GM23338 (cell line): Measurements from ENCODE around the gene IGF1R. TPM values are rescaled to one million over a fixed set of nuclear protein-coding genes. Genes with fewer than 3 reads are reported as not detected.

Experiments used
- ATAC-seq: fragments of 200-7000 bp; cut with Tn5 transposase; 3 replicates; pipeline ENCODE4 v1.9.1; 2020
- DNase-seq: peaks from one replicate; pipeline ENCODE4 v3.0.0-alpha.2; 2015; ENCODE audit warnings: low spot score
- H2AFZ ChIP-seq: fragments of 200-600 bp; sonication (generic); 2 replicates; pipeline ENCODE4 v1.8.0; 2016; ENCODE audit warnings: antibody characterized with exemption, mild to moderate bottlenecking, moderate library complexity
- H3F3A ChIP-seq: fragments of 200-600 bp; sonication (generic); replicated peaks from 2 replicates; pipeline ENCODE4 v1.8.0; 2017; ENCODE audit warnings: antibody characterized with exemption, mixed run types, low read depth
- H3K27ac ChIP-seq: fragments of 200-600 bp; sonication (generic); 2 replicates; pipeline ENCODE4 v1.6.1; 2016; ENCODE audit warnings: low read depth
- H3K27me3 ChIP-seq: fragments of 200-600 bp; sonication (generic); 2 replicates; pipeline ENCODE4 v1.8.0; 2016; ENCODE audit warnings: mild to moderate bottlenecking, mixed run types, moderate library complexity; ENCODE audit not compliant: insufficient read depth
- H3K36me3 ChIP-seq: fragments of 200-600 bp; sonication (generic); 2 replicates; pipeline ENCODE4 v1.8.0; 2016; ENCODE audit warnings: mild to moderate bottlenecking; ENCODE audit not compliant: insufficient read depth
- H3K4me1 ChIP-seq: fragments of 200-600 bp; sonication (generic); 2 replicates; pipeline ENCODE4 v1.8.0; 2016; ENCODE audit warnings: mild to moderate bottlenecking, moderate library complexity; ENCODE audit not compliant: insufficient read depth
- H3K4me2 ChIP-seq: fragments of 200-600 bp; sonication (generic); 2 replicates; pipeline ENCODE4 v1.7.1; 2017; ENCODE audit warnings: mixed run types
- H3K4me3 ChIP-seq: fragments of 200-600 bp; sonication (generic); 2 replicates; pipeline ENCODE4 v1.6.1; 2016; ENCODE audit warnings: mixed run types
- H3K79me2 ChIP-seq: fragments of 200-600 bp; sonication (generic); replicated peaks from 2 replicates; pipeline ENCODE4 v1.8.0; 2017; ENCODE audit warnings: mild to moderate bottlenecking; ENCODE audit not compliant: insufficient read depth
- H3K9me2 ChIP-seq: fragments of 200-600 bp; sonication (generic); 2 replicates; pipeline ENCODE4 v1.8.0; 2017; ENCODE audit not compliant: insufficient read depth
- H4K20me1 ChIP-seq: fragments of 200-600 bp; sonication (generic); replicated peaks from 2 replicates; pipeline ENCODE4 v1.8.0; 2017; ENCODE audit warnings: mild to moderate bottlenecking; ENCODE audit not compliant: insufficient read depth
- H3K27ac Mint-ChIP-seq: 2 replicates; pipeline ENCODE4 v1.8.0; 2020; ENCODE audit warnings: inconsistent platforms, mild to moderate bottlenecking, moderate library complexity, mixed read lengths
- H3K27me3 Mint-ChIP-seq: 3 replicates; pipeline ENCODE4 v1.8.0; 2022; ENCODE audit warnings: low read depth, mild to moderate bottlenecking, moderate library complexity, mixed read lengths, inconsistent platforms; ENCODE audit not compliant: insufficient read depth, poor library complexity
- H3K36me3 Mint-ChIP-seq: 3 replicates; pipeline ENCODE4 v1.8.0; 2021; ENCODE audit warnings: low read depth, mild to moderate bottlenecking, inconsistent platforms, moderate library complexity, mixed read lengths
- H3K4me1 Mint-ChIP-seq: 3 replicates; pipeline ENCODE4 v1.8.0; 2020; ENCODE audit warnings: mild to moderate bottlenecking, inconsistent platforms, mixed read lengths
- H3K4me3 Mint-ChIP-seq: 3 replicates; pipeline ENCODE4 v1.8.0; 2021; ENCODE audit warnings: moderate library complexity, mild to moderate bottlenecking, inconsistent platforms, mixed read lengths
- H3K9me3 Mint-ChIP-seq: 3 replicates; pipeline ENCODE4 v1.8.0; 2020; ENCODE audit warnings: moderate library complexity, mild to moderate bottlenecking, inconsistent platforms, mixed read lengths
- CREB1 ChIP-seq: fragments of 250-450 bp; sonication (Bioruptor Pico); IDR thresholded peaks from 2 replicates; pipeline ENCODE4 v1.5.0; 2020; ENCODE audit warnings: low read depth, mild to moderate bottlenecking, moderate library complexity
- CTCF ChIP-seq, 2 experiments: fragments of 200-600 bp in 1 of 2; sonication (generic) in 1 of 2; conservative IDR thresholded peaks; 2 replicates each; pipeline versions ENCODE4 v1.5.1 to v1.6.1; 2016 to 2017; ENCODE audit warnings: antibody characterized with exemption in 2 of 2, low read depth in 2 of 2, mild to moderate bottlenecking in 2 of 2, moderate library complexity in 1 of 2
- EZH2 ChIP-seq: fragments of 200-600 bp; sonication (generic); IDR thresholded peaks from one replicate; pipeline ENCODE4 v1.8.0; 2017; ENCODE audit warnings: antibody characterized with exemption, mild to moderate bottlenecking, low read depth; ENCODE audit not compliant: unreplicated experiment
- NANOG ChIP-seq: IDR thresholded peaks from 2 replicates; pipeline ENCODE4 v1.6.1; 2016; ENCODE audit warnings: antibody characterized with exemption, borderline replicate concordance
- ZNF114 ChIP-seq: fragments of 250-450 bp; sonication (Bioruptor Pico); IDR thresholded peaks from 2 replicates; pipeline ENCODE4 v1.5.0; 2020; ENCODE audit warnings: mild to moderate bottlenecking, moderate library complexity
- ZNF462 ChIP-seq: fragments of 250-450 bp; sonication (Bioruptor Pico); IDR thresholded peaks from 2 replicates; pipeline ENCODE4 v1.5.0; 2020; ENCODE audit warnings: mild to moderate bottlenecking, moderate library complexity
- polyA plus RNA-seq: library from polyadenylated mRNA; unstranded; fragments of >200 nt; fragmentation: Nextera tagmentation; extraction: Ambion mirVana; gene quantifications from 2 replicates; pipeline ENCODE4 v1.2.1, GENCODE V29; 2016
- total RNA-seq: library from RNA; depleted of rRNA; stranded (reverse); fragments of >200 nt; shearing (Covaris generic); gene quantifications from 2 replicates; pipeline ENCODE4 v1.2.3, GENCODE V29; 2014

IGF1R gene
- total and polyA plus RNA-seq, 2 experiments from 2014 or later, result 20.4 to 92.2 TPM

- TF ChIP-seq CTCF (conservative IDR thresholded peaks at IDR 0.05; ENCODE audit: low read depth in 2 of 2) (no peak), NANOG (no peak), ZNF114 (CRISPR knock-in tag) (no peak), EZH2 (no peak)
Observed at GRCh38 chr15:98722645-98723044, 74.3 kb downstream of the IGF1R start (continued).

- Histone ChIP-seq H3K9me2 (peaks cover 13% of the 10 kb centered on the region), H3K4me2 (no peak overlapping the region; the same call in 1 of the 2 replicates), H2AFZ (no peak overlapping the region), H3K4me3 (no peak overlapping the region), H3K27ac (no peak overlapping the region), H3K4me1 (peaks cover 70% of the 10 kb centered on the region), H3K79me2 (peaks cover 100% of the 10 kb centered on the region), H3K36me3 (no peaks in the 10 kb centered on the region), H3K27me3 (no peaks in the 10 kb centered on the region), H3F3A (no peaks in the 10 kb centered on the region; the same call in 1 of the 2 replicates), H4K20me1 (peaks cover 48% of the 10 kb centered on the region)
- ATAC-seq (no peak), DNase-seq (no peak)
- no peak for TF ChIP-seq CREB1 (CRISPR knock-in tag)
- TF ChIP-seq ZNF462 (CRISPR knock-in tag), result 0 out of 2 replicates have a peak, but pooled peaks have one; percentile 3
- Mint-ChIP-seq H3K36me3 (peaks cover 5% of the 10 kb centered on the region; the same call in 1 of the 3 replicates), H3K4me3 (no peak overlapping the region), H3K9me3 (no peaks in the 10 kb centered on the region), H3K4me1 (peaks cover 78% of the 10 kb centered on the region), H3K27ac (no peak overlapping the region), H3K27me3 (peaks cover 11% of the 10 kb centered on the region)
Observed at GRCh38 chr15:98723195-98723594, 74.9 kb downstream of the IGF1R start.
